GM12878 (cell line): ENCODE measurements around the gene KMO. TPM values are rescaled to one million over a fixed set of nuclear protein-coding genes. Genes with fewer than 3 reads are reported as not detected.

ENCODE experiments used
- ATAC-seq: fragments of 200-7000 bp; cut with Tn5 transposase; 3 replicates; pipeline ENCODE4 v1.9.1; 2020; ENCODE audit warnings: mild to moderate bottlenecking, moderate library complexity
- BruUV-seq: library from RNA; stranded (reverse); fragments of 400-500 nt; replicated peaks from 2 replicates; lab custom pipeline; 2021; lab: Mats Ljungman, UMichigan
- CTCF ChIA-PET: fragments of 300-600 bp; sonication (Branson Sonifier 250); formaldehyde crosslinking; extraction: SDS; loops from one replicate; lab custom pipeline; 2021; ENCODE audit warnings: inconsistent platforms; lab: Yijun Ruan, JAX
- POLR2A ChIA-PET: fragments of 350-600 bp; formaldehyde crosslinking; extraction: SDS; loops from one replicate; lab custom pipeline; 2021; ENCODE audit warnings: inconsistent platforms; lab: Charles Lee
- RAD21 ChIA-PET: fragments of 300-600 bp; sonication (Branson Sonifier 250); formaldehyde crosslinking; loops from one replicate; lab custom pipeline; 2023; ENCODE audit warnings: antibody characterized with exemption; ENCODE audit not compliant: unreplicated experiment; lab: Charles Lee
- SMC1A ChIA-PET: fragments of 300-600 bp; sonication (Branson Sonifier 250); formaldehyde crosslinking; loops from one replicate; lab custom pipeline; 2023; ENCODE audit not compliant: unreplicated experiment, uncharacterized antibody; lab: Charles Lee
- DNase-seq: peaks from one replicate; pipeline ENCODE4 v3.0.0-alpha.2; 2011; ENCODE audit warnings: low read depth, low spot score
- FAIRE-seq: peaks from 3 replicates; lab custom pipeline; 2011; peaks lifted over from hg19 to GRCh38; lab: Jason Lieb, UNC
- H2AFZ ChIP-seq: 2 replicates; pipeline ENCODE4 v1.6.0; 2011; ENCODE audit warnings: low read depth, low read length, control low read depth; ENCODE audit not compliant: control insufficient read depth
- H3K27ac ChIP-seq: 2 replicates; pipeline ENCODE4 v1.5.1; 2011; ENCODE audit warnings: control low read depth; ENCODE audit not compliant: control insufficient read depth, insufficient read depth
- H3K27me3 ChIP-seq, 2 experiments: replicated peaks in 1 of 2; 2 replicates each; pipeline versions ENCODE4 v1.6.0 to v1.6.1; 2011; ENCODE audit warnings: low read length in 1 of 2; ENCODE audit not compliant: control insufficient read depth in 2 of 2, insufficient read depth in 2 of 2
- H3K36me3 ChIP-seq, 2 experiments: 2 replicates each; pipeline ENCODE4 v1.5.1; 2011; ENCODE audit warnings: low read length in 1 of 2; ENCODE audit not compliant: control insufficient read depth in 2 of 2, insufficient read depth in 2 of 2
- H3K4me1 ChIP-seq: 2 replicates; pipeline ENCODE4 v1.6.1; 2011; ENCODE audit warnings: mild to moderate bottlenecking, low read length, moderate library complexity, mixed read lengths; ENCODE audit not compliant: control insufficient read depth, insufficient read depth
- H3K4me2 ChIP-seq: 2 replicates; pipeline ENCODE4 v1.6.0; 2011; ENCODE audit warnings: control low read depth; ENCODE audit not compliant: control insufficient read depth, insufficient read depth
- H3K4me3 ChIP-seq: fragments of 200-600 bp; sonication (generic); 2 replicates; pipeline ENCODE4 v1.5.1; 2016
- H3K79me2 ChIP-seq: 2 replicates; pipeline ENCODE4 v1.6.0; 2011; ENCODE audit warnings: low read length; ENCODE audit not compliant: control insufficient read depth, insufficient read depth
- H3K9ac ChIP-seq: 2 replicates; pipeline ENCODE4 v1.8.0; 2011; ENCODE audit warnings: low read length, control low read depth, mixed read lengths; ENCODE audit not compliant: control insufficient read depth, insufficient read depth
- H3K9me3 ChIP-seq: replicated peaks from 3 replicates; pipeline ENCODE4 v1.5.1; 2011; ENCODE audit warnings: mild to moderate bottlenecking, low read length; ENCODE audit not compliant: control insufficient read depth, insufficient read depth
- H4K20me1 ChIP-seq: 2 replicates; pipeline ENCODE4 v1.6.0; 2011; ENCODE audit not compliant: control insufficient read depth, insufficient read depth
- EGR1 ChIP-seq, 2 experiments: IDR thresholded peaks; 1 replicate in 1 of 2; 2 replicates in 1 of 2; pipeline ENCODE4 v1.6.1; 2011 to 2012; ENCODE audit warnings: low read depth in 2 of 2, low read length in 2 of 2, borderline replicate concordance in 1 of 2, mild to moderate bottlenecking in 1 of 2, moderate library complexity in 1 of 2
- HCFC1 ChIP-seq: fragments of 150-350 bp; IDR thresholded peaks from 2 replicates; pipeline ENCODE4 v1.6.1; 2014; ENCODE audit warnings: low read length
- KLF5 ChIP-seq: fragments of 450-650 bp; IDR thresholded peaks from 2 replicates; pipeline ENCODE4 v1.6.1; 2014; ENCODE audit warnings: mild to moderate bottlenecking; ENCODE audit not compliant: partially characterized antibody
- PML ChIP-seq: IDR thresholded peaks from 2 replicates; pipeline ENCODE4 v1.6.1; 2012; ENCODE audit warnings: low read length, inconsistent platforms
- POLR2A ChIP-seq: IDR thresholded peaks from 2 replicates; pipeline ENCODE4 v1.6.1; 2011; ENCODE audit warnings: low read depth, mild to moderate bottlenecking, low read length
- SREBF1 ChIP-seq: IDR thresholded peaks from 2 replicates; pipeline ENCODE4 v1.6.1; 2012; ENCODE audit warnings: mild to moderate bottlenecking, low read length
- ZNF217 ChIP-seq: fragments of 450-650 bp; IDR thresholded peaks from 2 replicates; pipeline ENCODE4 v1.6.1; 2017; ENCODE audit warnings: antibody characterized with exemption, mild to moderate bottlenecking
- WGBS: methylation state at CpG from one replicate; pipeline ENCODE4 v1.1.6; 2016; ENCODE audit warnings: low lambda C conversion rate; ENCODE audit not compliant: insufficient replicate concordance, insufficient coverage; ENCODE audit errors: missing lambda C conversion rate; 5-methylcytosine and 5-hydroxymethylcytosine counted together
- in situ Hi-C: fragments of 300-500 bp; cut with MboI; formaldehyde crosslinking; loops from 9 replicates; pipeline ENCODE4 v1.14.3; 2018; ENCODE audit warnings: mixed read lengths
- intact Hi-C: fragments of 100-400 bp; cut with micrococcal nuclease; formaldehyde crosslinking; loops from one replicate; pipeline ENCODE4 v1.14.2; 2022; ENCODE audit not compliant: unreplicated experiment
- polyA plus RNA-seq, 11 experiments: library from polyadenylated mRNA; depleted of rRNA in 4 of 11; unstranded in 6 of 11; stranded (reverse) in 5 of 11; fragments of >200 nt; fragmentation: Nextera tagmentation in 4 of 11; fragmentation: Illumina TruSeq in 1 of 11; extraction: Ambion mirVana in 4 of 11; extraction: Trizol in 1 of 11; gene quantifications; 1 replicate in 1 of 11; 2 replicates in 10 of 11; pipeline versions ENCODE4 v1.2.1 to v1.2.3, GENCODE V29; 2011 to 2016; ENCODE audit warnings: inconsistent platforms in 2 of 11, missing spikeins in 2 of 11, low read depth in 1 of 11
- total RNA-seq, 4 experiments: library from RNA; depleted of rRNA in 3 of 4; stranded (reverse); fragments of >200 nt in 3 of 4; fragmentation: Illumina TruSeq in 1 of 4; extraction: Trizol in 1 of 4; gene quantifications; 2 replicates each; pipeline versions ENCODE4 v1.2.1 to v1.2.3, GENCODE V29; 2013 to 2021
- TF ChIP-seq, protein P1 (sequence below): fragments of 450-650 bp; IDR thresholded peaks from 2 replicates; pipeline ENCODE4 v1.6.1; 2016; ENCODE audit warnings: mild to moderate bottlenecking

KMO gene
- total and polyA plus RNA-seq, 10 of the 15 experiments (the other 5 are each of a cell fraction or from before 2014, with no cell fraction given): 0.68 to 5.9 (median 1.5) TPM

DNA sequence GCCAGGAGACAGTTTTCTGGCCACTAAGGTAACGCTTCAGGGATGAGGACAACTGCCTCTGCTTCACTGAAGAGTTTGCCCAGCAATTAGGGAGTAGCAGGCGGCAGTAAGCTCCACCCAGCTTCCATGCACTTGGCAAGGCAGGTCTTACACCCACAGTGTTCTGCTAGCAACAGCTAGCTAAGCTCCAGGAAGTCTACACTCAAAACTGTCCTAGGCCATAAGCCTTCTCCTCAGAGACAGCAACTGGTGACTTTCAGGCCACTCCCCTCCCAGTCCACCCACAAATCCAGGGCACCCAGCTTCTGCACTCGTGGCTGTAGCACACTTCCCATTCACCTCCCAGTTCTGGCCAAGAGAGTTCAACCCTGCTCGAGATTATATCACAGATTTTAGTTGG, 47.3 kb downstream of the KMO start:
- H3K27me3 ChIP-seq: no peaks in the 10 kb centered on the region
- WGBS: 45% methylated on average over 4 of the region's 4 CpGs
- CTCF ChIA-PET: no interaction called here
- H3K27ac ChIP-seq: no peak overlapping the region
- no peak for FAIRE-seq
- TF ChIP-seq, protein P1, sequence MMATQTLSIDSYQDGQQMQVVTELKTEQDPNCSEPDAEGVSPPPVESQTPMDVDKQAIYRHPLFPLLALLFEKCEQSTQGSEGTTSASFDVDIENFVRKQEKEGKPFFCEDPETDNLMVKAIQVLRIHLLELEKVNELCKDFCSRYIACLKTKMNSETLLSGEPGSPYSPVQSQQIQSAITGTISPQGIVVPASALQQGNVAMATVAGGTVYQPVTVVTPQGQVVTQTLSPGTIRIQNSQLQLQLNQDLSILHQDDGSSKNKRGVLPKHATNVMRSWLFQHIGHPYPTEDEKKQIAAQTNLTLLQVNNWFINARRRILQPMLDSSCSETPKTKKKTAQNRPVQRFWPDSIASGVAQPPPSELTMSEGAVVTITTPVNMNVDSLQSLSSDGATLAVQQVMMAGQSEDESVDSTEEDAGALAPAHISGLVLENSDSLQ: no peak
- TF ChIP-seq EGR1 (IDR thresholded peaks at IDR 0.05; ENCODE audit: borderline replicate concordance in 1 of 2, low read depth in 2 of 2, low read length in 2 of 2) (no peak), PML (no peak), SREBF1 (no peak), POLR2A (no peak)
- RAD21 ChIA-PET: no interaction called here
- no peak overlapping the region for H2AFZ ChIP-seq
- no TSS peak for BruUV-seq
- ATAC-seq: no peak
- POLR2A ChIA-PET: no interaction called here
- SMC1A ChIA-PET: no interaction called here
- H3K9ac ChIP-seq: no peak overlapping the region
- no peak overlapping the region for H3K4me3 ChIP-seq
- H4K20me1 ChIP-seq: no peaks in the 10 kb centered on the region
- no peaks in the 10 kb centered on the region for H3K4me1 ChIP-seq
- H3K9me3 ChIP-seq: no peaks in the 10 kb centered on the region; the same call in 2 of the 3 replicates
- intact Hi-C loops (no loop called here), in situ Hi-C loops (no loop called here)
- DNase-seq: no peak
- peaks cover 0 to 3% of the 10 kb centered on the region in 2 experiments; a peak in 1 of 4 replicates for H3K36me3 ChIP-seq
- H3K79me2 ChIP-seq: no peaks in the 10 kb centered on the region
- H3K4me2 ChIP-seq: no peak overlapping the region

DNA sequence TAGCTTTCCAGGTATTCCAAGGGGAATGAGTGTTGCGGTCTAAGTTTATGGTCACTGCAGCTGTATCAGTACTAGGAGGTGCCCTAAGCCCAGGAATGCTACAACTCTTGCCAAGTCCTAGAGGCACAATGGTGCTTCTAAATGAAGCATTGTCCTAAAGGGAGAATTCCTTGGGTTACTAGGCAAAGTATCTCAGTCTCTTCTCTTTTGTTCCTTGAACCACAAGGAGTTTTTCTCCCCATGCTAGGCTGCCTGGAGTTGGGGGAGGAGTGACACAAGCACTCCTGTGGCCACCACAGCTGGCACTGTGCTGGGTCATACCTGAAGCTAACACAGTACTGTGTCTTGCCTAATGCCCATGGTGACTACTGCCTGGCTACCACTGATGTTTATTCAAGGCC, 50.7 kb downstream of the KMO start:
- Histone ChIP-seq H3K36me3 (peaks cover 0 to 3% of the 10 kb centered on the region in 2 experiments; a peak in 1 of 4 replicates), H2AFZ (no peak overlapping the region)

More for the DNA sequence above, 50.7 kb downstream of the KMO start:
- Histone ChIP-seq H4K20me1 (no peaks in the 10 kb centered on the region), H3K4me1 (no peaks in the 10 kb centered on the region), H3K4me2 (no peak overlapping the region), H3K9ac (no peak overlapping the region), H3K79me2 (no peaks in the 10 kb centered on the region), H3K4me3 (no peak overlapping the region), H3K27me3 (no peaks in the 10 kb centered on the region), H3K9me3 (no peaks in the 10 kb centered on the region; the same call in 2 of the 3 replicates), H3K27ac (no peak overlapping the region)
- intact Hi-C loops: loop anchor here (1.0 kb wide), 1 partner anchor 8 kb away; no protein-coding TSS in a partner anchor
- 100% methylated on average over 1 of the region's 1 CpG for WGBS
- RAD21 ChIA-PET: no interaction called here
- no TSS peak for BruUV-seq
- TF ChIP-seq ZNF217 (no peak), KLF5 (no peak), PML (no peak), HCFC1 (no peak)
- POLR2A ChIA-PET: no interaction called here
- in situ Hi-C loops: no loop called here
- ATAC-seq (no peak), FAIRE-seq (no peak), DNase-seq (no peak)
- SMC1A ChIA-PET: no interaction called here
- CTCF ChIA-PET: no interaction called here
